Measurements from ENCODE around the gene ZBTB47.

The ZBTB47 gene

DNA sequence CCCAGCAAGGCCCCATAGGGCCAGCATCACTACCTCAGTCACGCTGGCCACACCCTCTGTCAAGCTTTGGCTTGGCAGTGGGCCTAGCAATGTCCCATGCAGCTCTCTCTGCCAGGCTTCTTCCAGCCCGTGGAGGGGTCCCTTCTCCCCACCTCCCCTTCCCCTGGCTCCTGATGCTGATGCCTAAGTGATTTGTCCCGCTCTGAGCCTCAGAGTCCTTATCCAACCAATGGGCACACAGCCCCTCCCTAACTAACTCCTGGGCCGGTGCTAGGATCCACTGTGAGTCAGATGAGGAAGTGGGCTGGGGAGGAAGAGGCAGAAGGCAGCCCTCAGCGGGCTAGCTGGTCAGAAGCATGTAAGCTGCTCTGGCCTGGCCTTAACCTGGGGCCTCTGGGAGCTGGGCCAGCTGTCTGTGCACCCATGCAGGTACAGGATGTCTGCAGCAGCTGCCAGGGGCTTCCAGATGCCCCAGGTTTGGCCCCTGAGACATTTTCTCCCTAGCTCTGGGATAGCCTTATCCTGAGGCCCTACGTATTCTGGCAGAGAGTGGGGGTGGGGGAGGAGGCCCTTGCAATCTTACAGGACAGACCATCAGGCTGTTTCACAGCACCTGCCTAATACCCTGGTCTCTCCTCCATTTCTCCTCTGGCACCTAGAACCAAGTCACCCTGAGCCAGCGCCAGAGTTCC, 740 bp upstream of the ZBTB47 start:
- DNase-seq (ENCODE audit: low read depth, low spot score): no peak

GRCh38 chr3:42653303-42653559, 266 bp upstream of the ZBTB47 start:
- no peak for DNase-seq (ENCODE audit: low read depth, low spot score)

DNA sequence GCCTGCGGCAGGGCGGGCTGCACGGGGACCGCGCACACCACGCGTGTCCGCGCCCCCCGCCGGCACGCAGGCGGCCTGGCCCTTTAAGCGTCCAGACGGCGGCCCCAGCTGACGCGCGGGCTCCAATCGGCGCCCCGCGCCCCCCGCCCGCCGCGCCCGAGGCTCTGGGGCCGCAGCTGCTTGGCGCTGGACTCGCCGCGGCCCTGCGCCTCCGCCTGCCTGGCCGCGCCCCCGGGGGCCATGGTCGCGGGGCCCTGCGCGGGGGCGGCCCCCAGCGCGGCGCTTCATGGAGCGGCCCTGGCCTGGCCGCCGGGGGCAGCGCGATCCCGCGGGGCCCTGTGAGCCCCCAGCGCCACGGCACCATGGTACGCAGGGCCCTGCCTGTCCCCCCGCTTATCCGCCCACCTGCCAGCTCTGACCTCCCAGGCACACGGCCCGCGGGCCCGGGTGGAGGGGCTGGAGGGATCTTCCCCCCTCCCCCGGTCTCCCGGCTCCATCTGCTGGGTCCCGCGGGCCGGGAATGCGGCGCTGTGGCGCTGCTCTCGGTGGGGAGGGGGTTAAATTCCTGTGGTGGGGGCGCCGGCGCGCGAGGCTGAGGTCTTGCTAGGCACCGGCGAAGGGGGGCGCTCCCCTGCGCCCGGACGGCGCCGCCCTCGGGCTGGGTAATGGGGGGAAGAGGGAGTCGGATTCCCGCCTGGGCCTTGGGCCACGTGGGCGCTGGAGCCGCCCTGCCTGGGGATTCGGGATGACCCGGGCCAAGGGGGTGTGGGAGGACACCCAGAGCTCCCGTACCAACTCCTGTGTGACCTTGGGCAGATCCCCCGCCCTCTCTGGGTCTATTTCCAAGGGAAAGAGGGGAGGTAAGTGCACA, 1.1 kb downstream of the ZBTB47 start:
- no peak for DNase-seq (ENCODE audit: low read depth, low spot score)

- DNase-seq (ENCODE audit: low read depth, low spot score): no peak
These were observed 1.9 kb downstream of the ZBTB47 start for GRCh38 chr3:42655331-42655888.

GRCh38 chr3:42655980-42656679, 2.6 kb downstream of the ZBTB47 start:
- DNase-seq (ENCODE audit: low read depth, low spot score): no peak

DNA sequence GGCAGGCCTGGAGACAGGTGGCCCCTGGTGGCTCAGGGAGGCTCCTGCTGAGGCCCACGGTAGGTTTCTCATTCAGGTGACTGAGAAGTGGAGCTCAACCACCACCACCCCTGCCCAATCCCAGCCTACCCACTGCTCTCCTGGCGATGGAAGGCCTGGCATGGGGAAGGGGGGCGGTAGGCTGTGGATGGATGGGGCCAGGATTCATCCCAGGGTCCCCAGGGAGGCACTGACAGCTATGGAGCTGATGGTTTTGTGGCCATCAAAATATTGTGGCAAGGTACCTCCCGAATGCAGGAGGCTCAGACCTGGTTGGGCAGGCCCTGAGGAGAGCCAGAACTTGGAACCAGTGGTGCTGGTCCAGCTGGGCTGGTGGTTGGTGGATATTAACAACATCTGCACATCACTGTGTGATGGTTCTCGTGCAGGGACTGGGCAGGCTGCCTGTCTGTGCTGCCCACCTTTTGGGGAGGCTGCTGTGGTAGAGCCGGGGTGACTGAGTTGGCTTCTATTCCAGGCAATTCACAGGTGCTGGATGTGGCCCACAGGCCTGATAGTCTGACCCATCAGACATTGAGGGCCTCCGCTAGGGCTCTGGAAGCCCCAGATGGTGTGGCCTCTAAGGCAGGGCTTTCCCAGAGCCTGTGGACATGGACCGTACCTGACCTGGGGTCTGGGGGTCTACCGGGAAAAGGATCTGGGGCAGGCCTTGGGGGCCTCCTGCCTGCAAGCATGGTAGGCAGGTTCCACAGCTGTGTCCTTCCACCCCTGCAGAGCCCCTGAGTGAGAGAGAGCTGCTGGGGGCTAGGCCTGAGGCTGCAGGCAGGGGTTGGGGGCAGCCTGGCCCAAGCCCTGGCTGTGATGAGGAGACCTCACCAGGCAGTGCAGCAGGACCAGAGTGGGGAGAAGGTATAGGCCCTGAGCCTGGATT, 3.4 kb downstream of the ZBTB47 start:
- DNase-seq (ENCODE audit: low read depth, low spot score): no peak

- no peak for DNase-seq (ENCODE audit: low read depth, low spot score)
These were observed 4.2 kb downstream of the ZBTB47 start for GRCh38 chr3:42657675-42658074.

DNA sequence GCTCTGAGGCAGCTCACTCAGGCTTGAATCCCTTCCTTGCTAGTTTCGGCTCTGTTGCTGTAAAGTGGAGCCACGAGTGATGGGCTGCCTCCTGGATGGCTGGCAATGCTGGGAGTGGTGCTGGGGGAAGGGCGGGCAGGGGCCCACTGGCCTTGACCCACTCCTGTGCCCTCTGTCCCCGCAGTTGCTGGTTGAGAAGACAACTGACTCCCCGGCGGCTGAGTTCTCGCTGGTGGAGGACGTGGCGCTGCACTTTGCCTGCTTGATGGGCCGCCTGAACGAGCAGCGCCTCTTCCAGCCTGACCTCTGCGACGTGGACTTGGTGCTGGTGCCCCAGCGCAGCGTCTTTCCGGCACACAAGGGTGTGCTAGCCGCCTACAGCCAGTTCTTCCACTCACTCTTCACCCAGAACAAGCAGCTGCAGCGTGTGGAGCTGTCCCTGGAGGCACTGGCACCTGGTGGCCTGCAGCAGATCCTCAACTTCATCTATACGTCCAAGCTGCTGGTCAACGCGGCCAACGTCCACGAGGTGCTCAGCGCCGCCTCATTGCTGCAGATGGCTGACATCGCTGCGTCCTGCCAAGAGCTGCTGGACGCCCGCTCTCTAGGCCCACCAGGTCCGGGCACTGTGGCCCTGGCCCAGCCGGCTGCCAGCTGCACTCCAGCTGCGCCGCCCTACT, 4.7 kb downstream of the ZBTB47 start:
- no peak for DNase-seq (ENCODE audit: low read depth, low spot score)

DNA sequence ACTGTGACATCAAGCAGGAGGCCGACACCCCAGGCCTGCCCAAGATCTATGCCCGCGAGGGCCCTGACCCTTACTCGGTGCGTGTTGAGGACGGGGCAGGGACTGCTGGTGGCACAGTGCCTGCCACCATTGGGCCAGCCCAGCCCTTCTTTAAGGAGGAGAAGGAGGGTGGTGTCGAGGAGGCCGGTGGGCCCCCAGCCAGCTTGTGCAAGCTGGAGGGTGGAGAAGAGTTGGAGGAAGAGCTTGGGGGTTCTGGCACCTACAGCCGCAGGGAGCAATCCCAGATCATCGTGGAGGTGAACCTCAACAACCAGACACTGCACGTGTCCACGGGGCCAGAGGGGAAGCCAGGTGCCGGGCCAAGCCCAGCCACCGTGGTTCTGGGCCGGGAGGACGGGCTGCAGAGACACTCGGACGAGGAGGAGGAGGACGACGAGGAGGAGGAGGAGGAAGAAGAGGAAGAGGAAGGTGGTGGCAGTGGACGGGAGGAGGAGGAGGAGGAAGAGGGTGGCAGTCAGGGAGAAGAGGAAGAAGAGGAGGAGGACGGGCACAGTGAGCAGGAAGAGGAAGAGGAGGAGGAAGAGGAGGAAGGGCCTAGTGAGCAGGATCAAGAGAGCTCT, 5.4 kb downstream of the ZBTB47 start:
- no peak for DNase-seq (ENCODE audit: low read depth, low spot score)

DNA sequence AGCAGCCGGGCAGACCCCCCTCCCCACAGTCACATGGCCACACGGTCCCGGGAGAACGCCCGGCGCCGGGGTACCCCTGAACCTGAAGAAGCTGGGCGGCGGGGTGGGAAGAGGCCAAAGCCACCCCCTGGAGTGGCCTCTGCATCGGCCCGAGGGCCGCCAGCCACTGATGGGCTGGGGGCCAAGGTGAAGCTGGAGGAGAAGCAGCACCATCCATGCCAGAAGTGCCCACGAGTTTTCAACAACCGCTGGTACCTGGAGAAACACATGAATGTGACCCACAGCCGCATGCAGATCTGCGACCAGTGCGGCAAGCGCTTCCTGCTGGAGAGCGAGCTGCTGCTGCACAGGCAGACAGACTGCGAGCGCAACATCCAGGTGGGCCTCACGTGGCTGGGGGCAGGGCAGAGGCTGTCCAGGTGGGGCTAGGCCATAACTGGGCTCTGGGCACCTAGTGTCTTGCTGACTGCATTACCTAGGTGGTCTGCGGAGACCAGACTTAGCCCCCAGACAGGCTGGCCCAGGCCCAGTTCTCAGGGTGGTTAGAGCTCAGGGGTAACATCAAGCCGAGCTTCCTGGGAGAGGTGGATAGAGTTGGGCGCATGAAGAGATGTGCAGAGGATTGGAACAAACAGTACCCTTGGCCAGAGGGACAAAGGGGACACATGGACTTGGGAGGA, 6.1 kb downstream of the ZBTB47 start:
- no peak for DNase-seq (ENCODE audit: low read depth, low spot score)

- DNase-seq (ENCODE audit: low read depth, low spot score): no peak
These were observed 6.7 kb downstream of the ZBTB47 start for GRCh38 chr3:42660131-42660715.

GRCh38 chr3:42660898-42661297, 7.4 kb downstream of the ZBTB47 start:
- no peak for DNase-seq (ENCODE audit: low read depth, low spot score)

DNA sequence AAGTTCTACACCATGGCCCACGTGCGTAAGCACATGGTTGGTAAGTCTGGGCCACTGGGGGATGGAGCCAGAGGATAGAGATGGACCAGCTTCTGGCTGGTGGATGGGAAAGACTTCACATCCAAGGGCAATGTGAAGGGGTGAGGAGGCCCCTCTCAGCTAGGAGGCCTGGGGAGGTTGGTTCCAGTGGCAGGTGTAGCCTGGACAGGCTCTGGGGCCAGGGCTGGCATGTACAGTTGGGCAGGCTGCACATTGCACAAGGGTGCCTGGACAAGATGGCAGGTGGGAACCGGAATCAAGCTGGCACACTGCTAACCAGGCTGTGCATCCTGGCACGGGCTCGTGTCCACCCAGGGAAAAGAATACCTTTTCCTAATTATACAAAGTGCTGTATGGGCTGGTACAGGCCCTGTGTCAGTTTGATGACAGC, 8.1 kb downstream of the ZBTB47 start:
- no peak for DNase-seq (ENCODE audit: low read depth, low spot score)

DNA sequence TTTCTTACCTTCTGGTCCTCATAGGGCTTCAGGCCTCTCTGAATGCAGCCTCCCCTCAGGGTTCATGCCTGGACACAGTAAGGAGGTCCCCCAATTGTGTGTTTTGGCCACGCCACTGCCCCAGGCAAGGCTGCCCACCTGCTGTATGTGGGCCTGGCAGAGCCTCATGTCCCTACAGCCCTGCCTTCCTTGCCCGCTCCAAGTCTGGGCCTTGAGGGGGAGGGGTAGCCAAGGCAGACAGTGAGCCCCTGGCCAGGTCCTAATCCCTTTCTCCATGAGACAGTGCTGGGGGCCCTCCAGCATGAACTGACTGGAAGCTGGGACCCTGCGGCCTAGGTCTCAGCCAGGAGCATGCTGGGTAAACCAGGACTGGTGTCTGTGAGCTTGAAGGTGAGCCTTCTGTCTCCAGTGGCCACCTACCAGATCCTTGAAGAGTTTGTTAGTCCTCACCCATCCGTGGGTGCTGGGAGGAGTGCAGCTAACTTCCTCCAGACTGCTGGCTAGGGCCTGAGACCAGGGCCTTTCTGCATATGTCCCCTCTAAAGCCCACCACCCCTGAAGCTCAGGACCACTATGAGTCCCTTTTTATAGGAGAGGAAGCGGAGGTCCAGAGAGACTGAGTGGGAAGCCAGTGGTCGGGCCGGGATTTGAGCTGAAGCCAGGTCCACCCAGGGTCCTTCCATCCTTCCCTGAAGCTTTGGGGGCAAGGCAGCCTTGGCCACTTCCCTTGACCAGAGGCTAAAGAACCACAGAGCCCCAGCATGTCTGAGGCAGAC, 8.7 kb downstream of the ZBTB47 start:
- DNase-seq (ENCODE audit: low read depth, low spot score): no peak

- DNase-seq (ENCODE audit: low read depth, low spot score): no peak
These were observed 9.5 kb downstream of the ZBTB47 start for GRCh38 chr3:42662813-42663535.

- DNase-seq (ENCODE audit: low read depth, low spot score): no peak
These were observed 10.3 kb downstream of the ZBTB47 start for GRCh38 chr3:42663581-42664437.

DNA sequence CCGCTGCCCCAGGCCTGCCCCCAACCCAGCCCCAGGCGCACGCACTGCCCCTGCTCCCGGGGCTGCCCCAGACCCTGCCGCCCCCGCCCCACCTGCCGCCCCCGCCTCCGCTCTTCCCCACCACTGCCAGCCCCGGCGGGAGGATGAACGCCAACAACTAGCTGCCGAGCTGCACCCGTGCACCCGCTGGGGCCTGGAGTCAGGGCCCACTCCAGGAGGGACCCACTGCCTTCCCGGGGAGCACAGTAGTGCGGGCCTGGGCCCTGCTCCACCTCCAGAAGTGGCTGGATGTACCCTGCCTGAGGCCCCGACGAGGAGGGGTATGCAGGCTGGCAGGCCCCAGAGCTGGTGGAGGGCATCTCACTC, 10.9 kb downstream of the ZBTB47 start:
- no peak for DNase-seq (ENCODE audit: low read depth, low spot score)

Measured in activated naive CD8-positive, alpha-beta T cell treated with anti-CD3 and anti-CD28 coated beads, Interleukin-2, amount 50 U/mL, for 16 hours (primary cell).